NCI-H1436 (cell line): ENCODE measurements around the gene MLLT1.
"Not testable (repeated sequence)": the region's sequence is repeated elsewhere in the genome, so short reads cannot be mapped to it uniquely, and the experiment has no call there.

Experiments used
- DNase-seq: peaks from one replicate; lab custom pipeline; 2025; lab: John Stamatoyannopoulos, UW

Gene MLLT1, protein sequence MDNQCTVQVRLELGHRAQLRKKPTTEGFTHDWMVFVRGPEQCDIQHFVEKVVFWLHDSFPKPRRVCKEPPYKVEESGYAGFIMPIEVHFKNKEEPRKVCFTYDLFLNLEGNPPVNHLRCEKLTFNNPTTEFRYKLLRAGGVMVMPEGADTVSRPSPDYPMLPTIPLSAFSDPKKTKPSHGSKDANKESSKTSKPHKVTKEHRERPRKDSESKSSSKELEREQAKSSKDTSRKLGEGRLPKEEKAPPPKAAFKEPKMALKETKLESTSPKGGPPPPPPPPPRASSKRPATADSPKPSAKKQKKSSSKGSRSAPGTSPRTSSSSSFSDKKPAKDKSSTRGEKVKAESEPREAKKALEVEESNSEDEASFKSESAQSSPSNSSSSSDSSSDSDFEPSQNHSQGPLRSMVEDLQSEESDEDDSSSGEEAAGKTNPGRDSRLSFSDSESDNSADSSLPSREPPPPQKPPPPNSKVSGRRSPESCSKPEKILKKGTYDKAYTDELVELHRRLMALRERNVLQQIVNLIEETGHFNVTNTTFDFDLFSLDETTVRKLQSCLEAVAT

DNA sequence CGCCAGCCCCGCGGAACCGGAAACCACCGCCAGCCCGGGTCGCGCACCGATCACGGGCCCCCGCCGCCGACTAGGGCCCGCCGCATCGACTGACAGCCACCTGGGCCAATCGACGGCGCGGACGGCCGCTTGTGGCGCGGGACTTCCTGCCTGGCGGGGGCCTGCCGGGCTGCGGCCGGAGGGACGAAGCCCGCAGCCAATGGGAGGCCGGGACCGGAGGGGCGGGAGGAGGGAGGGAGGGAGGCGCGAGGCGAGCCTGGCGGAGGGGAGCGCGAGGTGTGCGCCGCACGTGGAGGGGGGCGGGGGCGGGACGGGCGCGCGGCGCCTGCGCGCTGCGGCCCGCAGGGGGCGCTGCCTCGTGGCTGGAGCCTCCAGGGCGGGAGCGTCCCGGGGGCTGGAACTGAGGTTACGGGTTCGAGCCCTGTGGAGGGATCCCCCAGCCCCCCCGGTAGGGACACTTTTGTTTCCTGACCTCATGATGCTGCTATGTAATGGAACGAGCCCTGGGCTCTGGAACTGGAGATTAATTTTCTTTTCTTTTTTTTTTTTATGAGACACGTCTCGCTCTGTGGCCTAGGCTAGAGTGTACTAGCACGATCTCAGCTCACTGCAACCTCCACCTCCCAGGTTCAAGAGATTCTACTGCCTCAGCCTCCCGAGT lies at the start of gene MLLT1:
MLLT1 (minus strand) TSS at position 45 of the 661 bp plus-strand sequence. CDS start 191 bp downstream, outside the sequence.
- peak; percentile 93 for DNase-seq

DNA sequence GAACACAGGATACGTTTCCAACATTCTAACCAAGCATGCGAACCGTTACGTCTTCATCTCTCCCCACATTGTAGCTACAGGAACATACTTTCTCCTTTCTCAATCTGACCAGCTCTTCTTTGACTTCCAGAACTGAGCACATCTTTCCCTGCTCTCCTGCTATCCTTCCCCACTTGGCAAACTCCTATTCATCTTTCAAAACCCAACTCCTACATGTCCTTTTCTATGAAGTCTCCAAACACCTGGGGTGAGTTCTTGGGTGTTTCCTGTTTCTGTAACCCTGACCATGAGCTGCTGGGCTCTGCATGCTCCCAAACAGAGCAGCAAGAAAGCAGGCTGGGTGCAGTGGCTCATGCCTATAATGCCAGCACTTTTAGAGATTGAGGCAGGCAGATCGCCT lies 47.0 kb upstream of the MLLT1 start:
- no peak for DNase-seq

DNA sequence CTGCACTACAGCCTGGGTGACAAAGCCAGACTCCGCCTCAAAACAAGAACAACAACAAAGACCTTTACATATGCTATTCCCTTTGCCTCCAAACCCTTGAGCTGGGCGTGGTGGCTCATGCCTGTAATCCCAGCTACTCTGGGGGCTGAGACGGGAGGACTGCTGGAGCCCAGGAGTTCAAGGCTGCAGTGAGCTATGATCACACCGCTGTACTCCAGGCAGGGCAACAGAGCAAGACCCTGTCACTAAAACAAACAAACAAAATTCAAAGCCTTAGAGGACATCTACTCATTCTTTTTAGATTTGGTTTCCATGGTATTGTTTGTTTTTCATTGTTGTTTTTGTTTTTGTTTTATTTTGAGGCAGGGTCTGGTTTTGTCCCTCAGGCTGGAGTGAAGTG lies 45.8 kb upstream of the MLLT1 start:
- DNase-seq: no peak

- no peak for DNase-seq
These were observed 45.0 kb upstream of the MLLT1 start for GRCh38 chr19:6324757-6325156.

- no peak for DNase-seq
These were observed 42.5 kb upstream of the MLLT1 start for GRCh38 chr19:6322284-6322683.

DNA sequence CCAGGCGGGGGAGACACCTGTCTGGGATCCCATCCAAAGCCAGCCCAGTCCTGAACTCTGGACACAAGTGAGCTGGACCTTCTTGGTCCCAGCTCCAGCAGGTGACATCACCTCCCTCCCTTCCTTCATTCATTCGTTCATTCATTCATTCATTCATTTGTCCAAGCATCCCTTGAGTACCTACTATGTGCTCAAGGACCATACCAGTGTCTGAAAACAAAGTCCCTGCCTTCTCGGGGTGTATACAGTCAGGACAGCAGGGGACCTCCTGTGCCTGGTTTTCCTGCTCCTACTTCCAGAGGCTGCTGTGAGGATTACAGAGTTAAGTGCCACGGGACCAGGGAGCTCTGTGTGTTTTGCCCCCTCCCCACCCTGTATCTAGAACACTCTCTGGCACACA lies 39.6 kb upstream of the MLLT1 start:
- no peak for DNase-seq

- no peak for DNase-seq
These were observed 39.0 kb upstream of the MLLT1 start for GRCh38 chr19:6318772-6319171.

- DNase-seq: not testable (repeated sequence)
These were observed 35.9 kb upstream of the MLLT1 start for GRCh38 chr19:6315646-6316045.

GRCh38 chr19:6313398-6313969 lies 33.7 kb upstream of the MLLT1 start:
- DNase-seq: no peak

DNA sequence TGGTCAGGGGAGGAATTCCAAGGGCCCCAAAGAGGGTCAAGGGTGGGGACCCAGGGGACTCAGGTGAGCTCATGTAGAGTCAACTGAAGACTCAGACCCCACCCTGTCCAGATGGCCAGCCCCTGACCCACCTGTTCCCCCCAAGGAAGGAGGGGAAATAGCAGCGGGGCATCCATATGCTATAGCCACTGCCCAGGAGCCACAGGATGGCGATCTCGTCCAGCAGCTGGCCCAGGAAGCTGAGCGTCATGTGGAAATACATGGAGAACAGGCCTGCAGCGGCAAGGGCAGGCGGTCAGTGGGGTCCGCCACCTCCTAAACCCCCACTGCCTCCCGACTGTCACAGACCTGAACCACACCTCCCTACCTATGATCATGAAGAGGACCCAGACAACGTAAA lies 32.2 kb upstream of the MLLT1 start:
- DNase-seq: no peak

- DNase-seq: no peak
These were observed 18.6 kb upstream of the MLLT1 start for GRCh38 chr19:6298413-6298812.

GRCh38 chr19:6297202-6297601 lies 17.4 kb upstream of the MLLT1 start:
- no peak for DNase-seq

- DNase-seq: no peak
These were observed 12.2 kb upstream of the MLLT1 start for GRCh38 chr19:6292006-6292405.

- no peak for DNase-seq
These were observed 9.0 kb upstream of the MLLT1 start for GRCh38 chr19:6288737-6289136.

GRCh38 chr19:6287269-6287885 lies 7.6 kb upstream of the MLLT1 start:
- DNase-seq: no peak

- no peak for DNase-seq
These were observed 6.9 kb upstream of the MLLT1 start for GRCh38 chr19:6286676-6287075.

- DNase-seq: not testable (repeated sequence)
These were observed 2.6 kb upstream of the MLLT1 start for GRCh38 chr19:6282393-6282792.

GRCh38 chr19:6279620-6279930 lies 200 bp downstream of the MLLT1 start:
- no peak for DNase-seq

GRCh38 chr19:6278740-6279619 lies 795 bp downstream of the MLLT1 start:
- DNase-seq: no peak

- no peak for DNase-seq
These were observed 1.7 kb downstream of the MLLT1 start for GRCh38 chr19:6278051-6278450.

DNA sequence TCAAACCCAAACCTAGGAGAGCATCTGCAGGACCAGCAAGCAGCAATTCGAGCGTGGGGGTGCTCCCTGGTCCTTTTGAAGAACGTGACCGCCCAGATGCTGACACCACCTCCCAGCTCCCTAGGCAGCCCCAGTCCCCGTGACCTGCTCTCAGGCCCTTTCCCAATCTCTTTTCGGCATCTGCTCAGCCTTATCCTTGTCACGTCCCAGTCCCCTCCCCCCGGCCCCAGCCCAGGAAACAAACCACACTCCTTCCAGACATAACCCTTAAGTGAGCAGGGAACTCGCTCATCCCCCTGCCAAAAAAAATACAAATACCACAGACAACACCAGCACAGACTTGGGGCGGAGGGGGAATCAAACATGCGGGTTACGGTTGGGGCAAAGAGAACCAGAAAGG lies 3.3 kb downstream of the MLLT1 start:
- no peak for DNase-seq
